Mesenchymal stem cell (in vitro differentiated cells and primary cell): ENCODE data around the gene ADCY10.

Source experiments
- DNase-seq: peaks from one replicate; pipeline ENCODE4 v3.0.0-alpha.2; 2013
- H2AFZ ChIP-seq: one replicate; pipeline ENCODE4 v1.6.1; 2013; ENCODE audit warnings: low read depth, mild to moderate bottlenecking, control low read depth, inconsistent platforms, low read length, moderate library complexity
- H2AK5ac ChIP-seq: 2 replicates; pipeline ENCODE4 v1.6.1; 2013; ENCODE audit warnings: low read length, moderate library complexity, mild to moderate bottlenecking, inconsistent platforms; ENCODE audit not compliant: severe bottlenecking
- H2BK120ac ChIP-seq: one replicate; pipeline ENCODE4 v1.6.1; 2013; ENCODE audit warnings: low read depth, mild to moderate bottlenecking, inconsistent platforms, low read length, moderate library complexity
- H2BK12ac ChIP-seq, 2 experiments: one replicate each; pipeline ENCODE4 v1.6.1; 2013; ENCODE audit warnings: inconsistent platforms in 2 of 2, low read length in 2 of 2, mild to moderate bottlenecking in 2 of 2, moderate library complexity in 2 of 2, control low read depth in 1 of 2
- H2BK15ac ChIP-seq: one replicate; pipeline ENCODE4 v1.6.1; 2013; ENCODE audit warnings: mild to moderate bottlenecking, low read depth, inconsistent platforms; ENCODE audit not compliant: poor library complexity, severe bottlenecking
- H2BK5ac ChIP-seq: 2 replicates; pipeline ENCODE4 v1.6.1; 2013; ENCODE audit warnings: low read depth, mild to moderate bottlenecking, low read length, control low read depth, inconsistent platforms; ENCODE audit not compliant: poor library complexity, severe bottlenecking
- H3K14ac ChIP-seq, 2 experiments: one replicate each; pipeline ENCODE4 v1.6.1; 2013; ENCODE audit warnings: inconsistent platforms in 2 of 2, low read length in 2 of 2, control low read depth in 1 of 2, mild to moderate bottlenecking in 1 of 2, moderate library complexity in 1 of 2
- H3K18ac ChIP-seq, 2 experiments: one replicate each; pipeline ENCODE4 v1.6.1; 2013; ENCODE audit warnings: inconsistent platforms in 2 of 2, low read length in 2 of 2, control low read depth in 1 of 2, low read depth in 1 of 2, mild to moderate bottlenecking in 1 of 2
- H3K23ac ChIP-seq, 2 experiments: one replicate each; pipeline ENCODE4 v1.6.1; 2013; ENCODE audit warnings: inconsistent platforms in 2 of 2, low read length in 2 of 2, mild to moderate bottlenecking in 2 of 2, moderate library complexity in 2 of 2, control low read depth in 1 of 2
- H3K27ac ChIP-seq: 2 replicates; pipeline ENCODE4 v1.5.1; 2013; ENCODE audit warnings: mild to moderate bottlenecking, moderate library complexity, low read length, control low read depth, inconsistent platforms; ENCODE audit not compliant: poor library complexity, severe bottlenecking
- H3K27me3 ChIP-seq, 2 experiments: 2 replicates each; pipeline versions ENCODE4 v1.6.1 to v1.7.0; 2013; ENCODE audit warnings: low read length in 2 of 2, mild to moderate bottlenecking in 2 of 2, moderate library complexity in 2 of 2, control low read depth in 1 of 2, inconsistent platforms in 1 of 2; ENCODE audit not compliant: control insufficient read depth in 1 of 2, insufficient read depth in 1 of 2
- H3K36me3 ChIP-seq, 2 experiments: 2 replicates each; pipeline versions ENCODE4 v1.6.1 to v1.7.0; 2013; ENCODE audit warnings: low read length in 2 of 2, control low read depth in 1 of 2, inconsistent platforms in 1 of 2, low read depth in 1 of 2, mild to moderate bottlenecking in 1 of 2; ENCODE audit not compliant: insufficient read depth in 2 of 2, control insufficient read depth in 1 of 2
- H3K4ac ChIP-seq, 2 experiments: one replicate each; pipeline ENCODE4 v1.6.1; 2013; ENCODE audit warnings: inconsistent platforms in 2 of 2, low read length in 2 of 2, mild to moderate bottlenecking in 2 of 2, moderate library complexity in 2 of 2, control low read depth in 1 of 2, low read depth in 1 of 2
- H3K4me1 ChIP-seq: 2 replicates; pipeline ENCODE4 v1.6.1; 2013; ENCODE audit warnings: low read depth, low read length, control low read depth; ENCODE audit not compliant: control insufficient read depth, insufficient read depth
- H3K4me2 ChIP-seq: 2 replicates; pipeline ENCODE4 v1.6.1; 2013; ENCODE audit warnings: low read length, mild to moderate bottlenecking, inconsistent platforms; ENCODE audit not compliant: poor library complexity, severe bottlenecking
- H3K4me3 ChIP-seq, 2 experiments: 2 replicates each; pipeline versions ENCODE4 v1.5.1 to v1.7.0; 2013; ENCODE audit warnings: low read length in 2 of 2, mild to moderate bottlenecking in 2 of 2, control low read depth in 1 of 2, low read depth in 1 of 2; ENCODE audit not compliant: insufficient read depth in 1 of 2
- H3K79me1 ChIP-seq: replicated peaks from 2 replicates; pipeline ENCODE4 v1.6.1; 2013; ENCODE audit warnings: mild to moderate bottlenecking, control low read depth, low read length, inconsistent platforms; ENCODE audit not compliant: poor library complexity, severe bottlenecking
- H3K9ac ChIP-seq: 2 replicates; pipeline ENCODE4 v1.7.0; 2013; ENCODE audit warnings: mild to moderate bottlenecking, low read length, moderate library complexity
- H3K9me3 ChIP-seq: 2 replicates; pipeline ENCODE4 v1.7.0; 2013; ENCODE audit warnings: mild to moderate bottlenecking, low read length; ENCODE audit not compliant: control insufficient read depth
- H4K8ac ChIP-seq: one replicate; pipeline ENCODE4 v1.6.1; 2013; ENCODE audit warnings: inconsistent platforms, mild to moderate bottlenecking, low read length, moderate library complexity
- H4K91ac ChIP-seq: one replicate; pipeline ENCODE4 v1.6.1; 2013; ENCODE audit warnings: mild to moderate bottlenecking, low read length, inconsistent platforms
- WGBS: methylation state at CpG from one replicate; pipeline ENCODE4 v1.1.7; 2013; ENCODE audit warnings: mixed read lengths; 5-methylcytosine and 5-hydroxymethylcytosine counted together

Gene ADCY10

DNA sequence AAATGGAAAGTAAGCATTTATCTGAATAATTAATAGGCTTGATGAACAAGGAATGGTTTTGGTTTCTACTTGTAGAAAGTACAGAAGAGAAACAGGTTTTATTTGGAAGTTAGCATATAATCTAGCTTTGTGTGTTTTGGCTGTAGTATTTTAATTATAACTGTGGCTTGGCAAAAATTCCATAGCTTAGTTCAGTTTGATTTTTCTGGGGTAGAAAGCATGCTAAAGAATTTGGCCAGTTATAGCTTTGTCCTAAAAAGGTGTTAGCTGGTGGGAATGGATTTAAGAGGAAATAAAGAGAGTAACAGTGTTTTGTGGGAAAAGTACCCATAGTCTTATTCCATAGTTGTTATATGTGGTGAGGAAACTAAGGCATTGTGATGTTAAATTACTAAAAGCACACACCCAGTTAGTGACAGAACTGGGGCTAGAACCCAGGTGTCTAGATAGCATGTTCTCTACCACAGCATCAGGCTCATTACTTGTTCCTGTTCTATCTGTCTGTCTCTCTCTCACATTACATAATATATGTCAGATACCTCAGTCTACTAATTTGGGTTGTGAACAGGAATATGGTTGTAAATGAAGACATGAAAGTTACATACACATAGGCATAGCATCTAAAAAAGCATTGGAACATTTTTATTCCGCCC, 137.2 kb downstream of the ADCY10 start:
- Histone ChIP-seq H2AFZ (no peak overlapping the region), H3K4me1 (peaks cover 3% of the 10 kb centered on the region), H3K4ac (no peak overlapping the region), H3K9me3 (no peaks in the 10 kb centered on the region), H3K27ac (no peak overlapping the region), H2BK12ac (no peak overlapping the region), H4K8ac (no peak overlapping the region), H2BK120ac (no peak overlapping the region), H3K4me2 (no peak overlapping the region), H3K9ac (no peak overlapping the region), H3K36me3 (peaks cover 12 to 69% of the 10 kb centered on the region in 2 experiments), H2AK5ac (no peak overlapping the region), H4K91ac (no peak overlapping the region), H2BK15ac (no peak overlapping the region), H2BK5ac (no peak overlapping the region), H3K14ac (no peak overlapping the region), H3K27me3 (no peaks in the 10 kb centered on the region), H3K23ac (no peak overlapping the region), H3K79me1 (peaks cover 16% of the 10 kb centered on the region), H3K18ac (no peak overlapping the region), H3K4me3 (no peak overlapping the region)
- DNase-seq: no peak
- 100% methylated on average over 1 of the region's 1 CpG for WGBS

DNA sequence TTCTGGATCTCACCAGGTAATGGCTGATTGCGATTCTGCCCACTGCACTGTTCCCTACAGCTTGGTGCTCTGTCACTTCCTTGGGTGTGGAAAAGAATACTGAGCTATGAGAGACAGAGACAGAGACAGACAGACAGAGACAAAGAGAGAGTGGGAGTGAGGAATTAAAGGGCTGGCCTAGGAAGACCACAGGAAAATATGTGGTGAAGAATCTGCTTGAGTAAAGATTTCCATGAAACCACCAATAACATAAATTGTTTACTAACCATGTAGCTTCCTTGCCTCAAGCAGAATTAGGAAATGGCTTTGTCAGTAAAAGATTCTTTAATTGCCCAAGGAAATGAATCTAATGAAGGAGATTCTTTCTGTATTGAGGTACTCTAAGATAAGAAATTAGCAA, 137.8 kb downstream of the ADCY10 start:
- 100% methylated on average over 1 of the region's 1 CpG for WGBS
- no peak overlapping the region for H3K9ac ChIP-seq
- peak; percentile 89 for DNase-seq

DNA sequence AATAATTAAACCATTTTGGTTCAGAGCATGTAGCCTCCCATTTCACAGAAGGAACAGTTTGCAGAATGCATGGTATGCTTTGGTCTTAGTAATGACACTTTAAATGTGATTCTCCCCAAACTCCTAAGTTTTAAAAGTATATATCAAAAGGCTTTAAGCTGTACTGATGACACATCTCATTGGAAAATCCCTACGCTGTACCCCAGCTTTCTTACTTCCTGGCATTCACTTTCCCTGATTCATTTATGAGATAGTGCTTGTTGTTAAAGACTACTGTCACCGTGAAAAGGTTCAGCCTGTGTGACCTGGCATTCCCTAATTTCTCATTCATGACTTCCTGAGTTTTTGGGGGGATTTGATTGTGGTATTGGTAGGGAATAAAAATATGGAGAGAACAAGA, 138.8 kb downstream of the ADCY10 start:
- Histone ChIP-seq H3K79me1 (peaks cover 22% of the 10 kb centered on the region), H3K4me2 (no peak overlapping the region), H2AK5ac (no peak overlapping the region), H2AFZ (no peak overlapping the region), H2BK15ac (no peak overlapping the region), H4K91ac (no peak overlapping the region), H3K4me1 (peaks cover 4% of the 10 kb centered on the region), H3K27ac (no peak overlapping the region), H2BK120ac (no peak overlapping the region), H3K9ac (peak overlapping the region; percentile 13), H3K18ac (no peak overlapping the region), H4K8ac (no peak overlapping the region), H3K36me3 (peaks cover 16 to 64% of the 10 kb centered on the region in 2 experiments), H2BK12ac (no peak overlapping the region), H3K14ac (no peak overlapping the region), H3K4me3 (no peak overlapping the region), H3K4ac (no peak overlapping the region), H3K23ac (no peak overlapping the region), H2BK5ac (no peak overlapping the region), H3K9me3 (no peaks in the 10 kb centered on the region), H3K27me3 (no peaks in the 10 kb centered on the region)
- peak; percentile 77 for DNase-seq
- WGBS: no CpG with 5 or more reads among the region's 2 CpGs

More for the DNA sequence above, 137.8 kb downstream of the ADCY10 start:
- no peak overlapping the region for H4K91ac ChIP-seq
- H3K27me3 ChIP-seq: no peaks in the 10 kb centered on the region
- H3K23ac ChIP-seq: no peak overlapping the region
- no peak overlapping the region for H3K4ac ChIP-seq
- no peak overlapping the region for H2AK5ac ChIP-seq
- no peak overlapping the region for H3K4me2 ChIP-seq
- H2AFZ ChIP-seq: no peak overlapping the region
- H3K4me1 ChIP-seq: peaks cover 4% of the 10 kb centered on the region
- no peak overlapping the region for H3K14ac ChIP-seq
- no peak overlapping the region for H2BK5ac ChIP-seq
- peaks cover 18% of the 10 kb centered on the region for H3K79me1 ChIP-seq
- peak overlapping the region in 1 of 2 experiments; percentile 46 for H3K18ac ChIP-seq
- no peaks in the 10 kb centered on the region for H3K9me3 ChIP-seq
- no peak overlapping the region for H2BK120ac ChIP-seq
- no peak overlapping the region for H2BK15ac ChIP-seq
- H3K36me3 ChIP-seq: peaks cover 16 to 68% of the 10 kb centered on the region in 2 experiments
- H2BK12ac ChIP-seq: no peak overlapping the region
- H3K4me3 ChIP-seq: no peak overlapping the region
- H3K27ac ChIP-seq: no peak overlapping the region
- no peak overlapping the region for H4K8ac ChIP-seq

DNA sequence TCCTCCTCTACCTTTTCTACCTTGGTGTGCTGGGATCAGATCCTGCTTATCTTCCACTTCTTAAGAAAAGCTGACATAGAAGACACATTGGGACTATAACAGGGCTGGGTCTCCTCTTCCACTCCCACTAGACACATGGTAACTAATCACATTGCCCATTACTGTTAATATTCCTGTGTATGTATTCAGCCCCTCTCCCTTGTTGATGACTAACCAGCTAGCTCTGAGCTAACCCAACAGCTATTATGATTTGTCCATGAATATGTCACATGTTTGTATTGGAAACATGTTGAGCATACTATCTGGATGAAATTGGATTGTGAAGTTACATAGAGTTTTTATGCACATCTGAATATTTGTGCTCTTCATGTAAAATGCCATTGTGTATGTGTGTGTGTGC, 139.2 kb downstream of the ADCY10 start:
- H3K18ac ChIP-seq: no peak overlapping the region
- H4K8ac ChIP-seq: no peak overlapping the region
- no peaks in the 10 kb centered on the region for H3K9me3 ChIP-seq
- H4K91ac ChIP-seq: no peak overlapping the region
- DNase-seq: peak; percentile 43
- H3K4ac ChIP-seq: no peak overlapping the region
- H2BK15ac ChIP-seq: no peak overlapping the region
- H3K23ac ChIP-seq: no peak overlapping the region
- peaks cover 23% of the 10 kb centered on the region for H3K79me1 ChIP-seq
- H3K9ac ChIP-seq: no peak overlapping the region
- H3K27ac ChIP-seq: no peak overlapping the region
- H3K4me1 ChIP-seq: peaks cover 4% of the 10 kb centered on the region
- H2BK5ac ChIP-seq: no peak overlapping the region
- no peak overlapping the region for H3K4me2 ChIP-seq
- H3K4me3 ChIP-seq: no peak overlapping the region
- H3K14ac ChIP-seq: no peak overlapping the region
- no peak overlapping the region for H2AK5ac ChIP-seq
- H3K36me3 ChIP-seq: peaks cover 16 to 64% of the 10 kb centered on the region in 2 experiments
- no peak overlapping the region for H2AFZ ChIP-seq
- no peak overlapping the region for H2BK12ac ChIP-seq
- H2BK120ac ChIP-seq: no peak overlapping the region
- no peaks in the 10 kb centered on the region for H3K27me3 ChIP-seq
